DND-41 (cell line): ENCODE measurements around the gene MND1.

ENCODE experiments used
- ATAC-seq: fragments of 200-7000 bp; cut with Tn5 transposase; 3 replicates; pipeline ENCODE4 v1.9.1; 2021; ENCODE audit warnings: low read depth; ENCODE audit not compliant: insufficient read depth
- DNase-seq: peaks from one replicate; pipeline ENCODE4 v3.0.0-alpha.2; 2020
- H2AFZ ChIP-seq: 2 replicates; pipeline ENCODE4 v1.6.0; 2012; ENCODE audit warnings: low read depth, low read length
- H3K27ac ChIP-seq: 2 replicates; pipeline ENCODE4 v1.5.1; 2012; ENCODE audit warnings: low read length, inconsistent platforms
- H3K27me3 ChIP-seq: fragments of 200-600 bp; sonication (generic); 2 replicates; pipeline ENCODE4 v1.6.0; 2012; ENCODE audit warnings: low read length, mild to moderate bottlenecking, inconsistent platforms; ENCODE audit not compliant: insufficient read depth, poor library complexity
- H3K36me3 ChIP-seq: 2 replicates; pipeline ENCODE4 v1.5.1; 2012; ENCODE audit warnings: low read length, inconsistent platforms; ENCODE audit not compliant: insufficient read depth
- H3K4me1 ChIP-seq: 2 replicates; pipeline ENCODE4 v1.5.1; 2012; ENCODE audit warnings: mild to moderate bottlenecking, low read length; ENCODE audit not compliant: insufficient read depth
- H3K4me2 ChIP-seq: 2 replicates; pipeline ENCODE4 v1.6.0; 2012; ENCODE audit warnings: mild to moderate bottlenecking, moderate library complexity, low read length, inconsistent platforms; ENCODE audit not compliant: insufficient read depth
- H3K4me3 ChIP-seq, 2 experiments: fragments of 200-600 bp in 1 of 2; shearing (Covaris generic) in 1 of 2; 2 replicates each; pipeline ENCODE4 v1.5.1; 2012 to 2016; ENCODE audit warnings: inconsistent platforms in 2 of 2, low read length in 2 of 2, mild to moderate bottlenecking in 2 of 2, low read depth in 1 of 2, moderate library complexity in 1 of 2
- H3K79me2 ChIP-seq: 2 replicates; pipeline ENCODE4 v1.6.0; 2012; ENCODE audit warnings: low read length, inconsistent platforms; ENCODE audit not compliant: insufficient read depth
- H3K9ac ChIP-seq: 2 replicates; pipeline ENCODE4 v1.6.0; 2012; ENCODE audit warnings: low read depth, mild to moderate bottlenecking, inconsistent platforms, low read length, moderate library complexity
- H3K9me3 ChIP-seq: 2 replicates; pipeline ENCODE4 v1.5.1; 2012; ENCODE audit warnings: low read length, moderate library complexity, mild to moderate bottlenecking, inconsistent platforms; ENCODE audit not compliant: insufficient read depth, severe bottlenecking
- H4K20me1 ChIP-seq: 2 replicates; pipeline ENCODE4 v1.6.0; 2012; ENCODE audit warnings: low read length; ENCODE audit not compliant: insufficient read depth
- CTCF ChIP-seq: IDR thresholded peaks from 2 replicates; pipeline ENCODE4 v1.5.1; 2012; ENCODE audit warnings: borderline replicate concordance, low read length, moderate library complexity, mild to moderate bottlenecking; ENCODE audit not compliant: poor library complexity, severe bottlenecking; ENCODE audit errors: extremely low read depth
- EZH2 ChIP-seq: IDR thresholded peaks from 3 replicates; pipeline ENCODE4 v1.6.1; 2012; ENCODE audit warnings: borderline replicate concordance, low read depth, mild to moderate bottlenecking, moderate library complexity, low read length, inconsistent platforms; ENCODE audit not compliant: severe bottlenecking

Gene MND1

GRCh38 chr4:153439831-153440230, 95.3 kb downstream of the MND1 start:
- Histone ChIP-seq H3K9ac (peak overlapping the region; percentile 74), H3K4me2 (peak overlapping the region; percentile 83)

GRCh38 chr4:153440475-153440874, 96.0 kb downstream of the MND1 start:
- Histone ChIP-seq H3K4me2 (no peak overlapping the region), H3K36me3 (no peaks in the 10 kb centered on the region), H3K4me3 (no peak overlapping the region), H3K27ac (no peak overlapping the region), H3K27me3 (no peaks in the 10 kb centered on the region), H2AFZ (no peak overlapping the region), H4K20me1 (no peaks in the 10 kb centered on the region), H3K9me3 (no peaks in the 10 kb centered on the region), H3K4me1 (peaks cover 55% of the 10 kb centered on the region), H3K79me2 (peaks cover 41% of the 10 kb centered on the region), H3K9ac (no peak overlapping the region)
- ATAC-seq (no peak), DNase-seq (no peak)
- no peak for TF ChIP-seq EZH2
- TF ChIP-seq CTCF, result no peak

More at GRCh38 chr4:153439831-153440230, 95.3 kb downstream of the MND1 start:
- DNase-seq (no peak), ATAC-seq (no peak)
- H3K9me3 ChIP-seq, result no peaks in the 10 kb centered on the region
- H3K36me3 ChIP-seq, result no peaks in the 10 kb centered on the region
- TF ChIP-seq EZH2, result no peak
- no peak for TF ChIP-seq CTCF
- no peaks in the 10 kb centered on the region for H4K20me1 ChIP-seq
- peak overlapping the region; percentile 92 for H3K27ac ChIP-seq
- H3K79me2 ChIP-seq, result peaks cover 47% of the 10 kb centered on the region
- no peaks in the 10 kb centered on the region for H3K27me3 ChIP-seq
- H3K4me3 ChIP-seq, result peak overlapping the region in 1 of 2 experiments; percentile 63; a peak in 1 of 4 replicates
- no peak overlapping the region for H2AFZ ChIP-seq
- peaks cover 61% of the 10 kb centered on the region for H3K4me1 ChIP-seq

GRCh38 chr4:153447175-153447905, 102.9 kb downstream of the MND1 start:
- Histone ChIP-seq H3K27ac (no peak overlapping the region), H2AFZ (no peak overlapping the region), H4K20me1 (no peaks in the 10 kb centered on the region), H3K9me3 (no peaks in the 10 kb centered on the region), H3K9ac (no peak overlapping the region), H3K36me3 (no peaks in the 10 kb centered on the region), H3K4me2 (no peak overlapping the region), H3K79me2 (no peaks in the 10 kb centered on the region; the same call in 1 of the 2 replicates), H3K4me1 (peaks cover 38% of the 10 kb centered on the region), H3K27me3 (no peaks in the 10 kb centered on the region), H3K4me3 (no peak overlapping the region)
- DNase-seq (no peak), ATAC-seq (no peak)
- TF ChIP-seq EZH2 (no peak), CTCF (no peak)
